ENCODE measurements around the gene ALPG. TPM values are rescaled to one million over a fixed set of nuclear protein-coding genes. Genes with fewer than 3 reads are reported as not detected.
"Not testable (repeated sequence)": the region's sequence is repeated elsewhere in the genome, so short reads cannot be mapped to it uniquely, and the experiment has no call there.

The ALPG gene
- total RNA-seq: not detected in 2 replicates

DNA sequence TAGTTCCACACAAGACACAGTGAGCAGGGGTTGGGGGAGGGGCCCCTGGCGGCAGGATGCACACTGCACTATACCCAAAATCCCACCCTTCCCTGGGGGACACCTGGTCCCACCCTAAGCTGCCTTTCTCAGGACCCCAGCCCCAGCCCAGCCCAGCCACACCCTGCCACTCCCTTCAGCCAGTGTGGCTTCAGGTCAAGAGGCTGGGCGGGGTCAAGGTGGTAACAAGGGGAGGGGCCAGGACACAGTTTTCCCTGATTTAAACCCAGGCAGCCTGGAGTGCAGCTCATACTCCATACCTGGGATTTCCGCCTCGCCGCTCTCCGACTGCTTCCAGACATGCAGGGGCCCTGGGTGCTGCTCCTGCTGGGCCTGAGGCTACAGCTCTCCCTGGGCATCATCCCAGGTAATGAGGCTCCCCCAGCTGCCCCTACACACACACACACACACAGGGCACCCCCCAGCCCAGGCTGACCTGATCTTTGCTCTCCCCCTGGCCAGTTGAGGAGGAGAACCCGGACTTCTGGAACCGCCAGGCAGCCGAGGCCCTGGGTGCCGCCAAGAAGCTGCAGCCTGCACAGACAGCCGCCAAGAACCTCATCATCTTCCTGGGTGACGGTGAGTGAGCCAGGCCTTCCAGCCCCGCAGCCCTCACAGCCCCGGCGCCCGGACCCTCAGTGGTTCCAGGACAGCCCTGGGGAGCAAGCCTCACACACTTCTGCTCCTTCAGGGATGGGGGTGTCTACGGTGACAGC, at the start of gene ALPG:
Gene ALPG, plus strand, starts transcription at position 289 of the 755 bp plus-strand sequence. Its CDS starts 51 bp downstream, at position 340.
- no peak within 1 kb of the TSS for H3K4me3 Mint-ChIP-seq (ENCODE audit: low read depth)
- no peak within 1 kb of the TSS for H3K27ac Mint-ChIP-seq
- H3K4me1 Mint-ChIP-seq (ENCODE audit: low read depth): no peaks in the 10 kb centered on the region
- no peaks in the 10 kb centered on the region for H3K36me3 Mint-ChIP-seq (ENCODE audit: low read depth)
- peaks cover 11% of the 10 kb centered on the region for H3K27me3 Mint-ChIP-seq (ENCODE audit: low read depth)
- no peak for DNase-seq (ENCODE audit: low spot score)
- intact Hi-C loops (cut with micrococcal nuclease): no loop called here
- H3K9me3 Mint-ChIP-seq: no peaks in the 10 kb centered on the region

DNA sequence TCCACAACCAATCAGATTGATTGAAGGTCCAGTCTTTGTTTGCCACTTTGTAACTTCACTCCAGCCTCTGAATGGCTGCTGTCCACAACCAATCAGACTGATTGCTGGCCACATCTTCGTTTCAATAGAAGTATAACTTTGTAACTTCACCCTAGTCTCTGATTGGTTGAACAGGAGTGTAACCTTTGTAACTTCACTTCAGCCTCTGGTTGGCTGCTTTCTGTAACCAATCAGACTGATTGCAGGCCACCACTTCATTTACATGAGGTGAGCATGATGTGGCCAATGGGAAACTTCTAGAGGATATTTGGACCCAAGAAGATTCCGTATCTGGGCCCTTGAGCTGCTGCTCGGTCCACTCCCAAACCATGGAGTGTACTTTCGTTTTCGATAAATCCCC, 45.0 kb upstream of the ALPG start:
- Mint-ChIP-seq H3K9me3 (no peaks in the 10 kb centered on the region), H3K4me3 (ENCODE audit: low read depth) (no peak overlapping the region), H3K36me3 (ENCODE audit: low read depth) (no peaks in the 10 kb centered on the region), H3K27ac (no peak overlapping the region), H3K27me3 (ENCODE audit: low read depth) (peaks cover 2% of the 10 kb centered on the region), H3K4me1 (ENCODE audit: low read depth) (peaks cover 14% of the 10 kb centered on the region)
- DNase-seq (ENCODE audit: low spot score): no peak
- intact Hi-C loops (cut with micrococcal nuclease): no loop called here

DNA sequence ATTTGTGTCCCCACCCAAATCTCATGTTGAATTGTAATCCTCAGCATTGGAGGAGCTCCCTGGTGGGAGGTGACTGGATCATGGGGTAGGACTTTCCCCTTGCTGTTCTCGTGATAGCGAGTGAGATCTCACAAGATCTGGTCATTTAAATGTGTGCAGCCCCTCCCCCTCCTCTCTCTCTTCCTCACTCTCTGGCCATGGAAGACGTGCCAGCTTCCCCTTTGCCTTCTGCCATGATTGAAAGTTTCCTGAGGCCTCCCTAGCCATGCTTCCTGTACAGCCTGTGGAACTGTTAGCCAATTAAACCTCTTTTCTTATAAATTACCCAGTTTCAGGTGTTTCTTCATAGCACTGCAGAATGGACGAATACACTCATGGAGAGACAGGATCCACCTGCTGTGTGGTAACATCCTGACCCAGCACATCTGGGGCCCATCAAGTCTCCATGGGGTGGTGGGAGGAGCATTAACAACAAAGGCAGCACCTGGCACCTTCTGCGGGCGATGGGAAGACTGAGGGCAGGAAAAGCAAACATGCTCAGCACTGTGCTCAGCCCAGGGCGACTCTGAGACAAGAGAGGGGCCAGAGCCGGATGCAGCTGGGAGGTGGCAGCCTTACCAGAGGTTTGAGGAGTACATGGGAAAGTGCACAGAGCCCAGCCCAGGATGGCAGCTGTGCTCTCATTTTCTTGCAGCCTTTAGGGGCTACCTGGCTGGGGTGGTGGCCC, 44.3 kb upstream of the ALPG start:
- no peak overlapping the region for H3K4me3 Mint-ChIP-seq (ENCODE audit: low read depth)
- H3K4me1 Mint-ChIP-seq (ENCODE audit: low read depth): peaks cover 14% of the 10 kb centered on the region
- no peak for DNase-seq (ENCODE audit: low spot score)
- intact Hi-C loops (cut with micrococcal nuclease): no loop called here
- H3K9me3 Mint-ChIP-seq: no peaks in the 10 kb centered on the region
- no peak overlapping the region for H3K27ac Mint-ChIP-seq
- no peaks in the 10 kb centered on the region for H3K36me3 Mint-ChIP-seq (ENCODE audit: low read depth)
- no peaks in the 10 kb centered on the region for H3K27me3 Mint-ChIP-seq (ENCODE audit: low read depth)

DNA sequence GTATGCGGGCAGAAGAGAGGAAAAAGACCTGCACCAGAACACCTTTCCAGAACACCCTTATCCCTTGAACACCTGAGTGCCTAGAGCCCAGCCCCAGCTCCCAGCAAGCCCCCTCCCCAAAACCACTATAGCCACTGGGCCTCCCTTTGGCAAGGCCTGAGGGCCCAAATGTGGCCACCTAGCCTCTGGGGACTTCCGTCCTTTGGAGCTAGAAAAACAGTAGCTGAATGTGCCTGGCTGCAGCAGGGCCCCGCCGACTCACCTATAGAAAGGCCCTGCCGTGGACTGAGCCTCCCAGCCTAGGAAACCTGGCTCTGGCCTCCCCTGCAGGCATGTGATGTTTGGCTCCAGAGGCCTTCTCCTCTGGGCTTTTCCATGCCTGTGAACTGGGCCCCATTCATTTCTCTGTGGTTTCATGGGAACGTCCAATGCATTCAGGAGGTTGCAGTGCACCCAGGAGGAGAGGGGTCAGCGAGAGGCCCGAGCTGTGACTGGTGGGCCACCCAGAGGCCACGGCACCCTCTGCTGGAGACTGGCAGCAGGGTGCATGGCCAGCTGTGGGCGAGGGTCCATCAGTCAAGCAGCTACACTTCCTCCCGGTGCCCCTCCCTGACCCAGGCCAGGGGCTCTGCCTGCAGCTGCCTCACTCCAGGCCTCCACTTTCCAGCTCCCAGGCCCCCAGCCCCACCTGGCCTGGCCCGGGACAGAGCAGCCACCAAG, 43.4 kb upstream of the ALPG start:
- H3K4me1 Mint-ChIP-seq (ENCODE audit: low read depth): peaks cover 14% of the 10 kb centered on the region

DNA sequence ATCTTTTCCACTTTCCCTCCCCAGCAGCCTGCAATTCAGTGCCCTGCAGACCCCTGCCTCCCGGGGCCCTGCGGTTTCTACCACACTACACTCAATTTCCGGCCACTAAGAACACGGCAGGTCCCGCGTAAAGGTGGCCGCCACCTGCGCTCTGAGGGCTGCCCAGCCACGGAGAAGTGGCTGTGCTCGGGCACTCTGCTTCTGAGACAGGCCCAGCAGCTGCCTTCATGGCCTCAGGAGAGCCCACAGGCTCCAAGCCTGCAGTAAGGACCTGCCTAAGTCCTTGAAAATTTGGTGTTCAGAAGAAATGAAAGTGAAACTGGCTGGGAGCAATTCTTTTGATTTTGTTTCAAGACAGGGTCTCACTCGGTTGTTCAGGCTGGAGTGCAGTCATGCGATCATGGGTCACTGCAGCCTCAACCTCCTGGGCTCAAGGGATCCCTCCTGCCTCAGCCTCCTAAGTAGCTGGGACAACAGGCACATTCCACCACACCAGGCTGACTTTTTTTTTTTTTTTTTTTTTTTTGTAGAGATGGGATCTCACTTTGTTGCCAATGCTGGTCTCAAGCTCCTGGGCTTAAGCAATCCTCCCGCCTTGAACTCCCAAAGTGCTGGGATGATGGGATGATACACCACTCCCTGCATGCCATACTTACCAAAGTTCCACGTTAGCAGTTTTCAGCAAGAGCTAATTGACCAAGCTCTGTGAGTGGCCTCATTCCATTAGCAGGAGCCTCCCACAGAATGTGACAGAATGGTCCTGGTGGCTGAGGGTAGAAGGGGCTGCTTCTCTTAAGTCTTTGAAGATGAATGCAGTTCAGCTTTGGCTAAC, 42.6 kb upstream of the ALPG start:
- intact Hi-C loops (cut with micrococcal nuclease): no loop called here
- Mint-ChIP-seq H3K36me3 (ENCODE audit: low read depth) (no peaks in the 10 kb centered on the region), H3K27me3 (ENCODE audit: low read depth) (no peaks in the 10 kb centered on the region), H3K27ac (peak overlapping the region; percentile 24), H3K9me3 (no peaks in the 10 kb centered on the region), H3K4me1 (ENCODE audit: low read depth) (peaks cover 14% of the 10 kb centered on the region), H3K4me3 (ENCODE audit: low read depth) (peak overlapping the region; percentile 58)
- peak; percentile 16 for DNase-seq (ENCODE audit: low spot score)

More for the DNA sequence above, 43.4 kb upstream of the ALPG start:
- H3K36me3 Mint-ChIP-seq (ENCODE audit: low read depth); H3K27ac Mint-ChIP-seq; intact Hi-C loops (cut with micrococcal nuclease); H3K27me3 Mint-ChIP-seq (ENCODE audit: low read depth); DNase-seq (ENCODE audit: low spot score); H3K9me3 Mint-ChIP-seq: not testable (repeated sequence)
- H3K4me3 Mint-ChIP-seq (ENCODE audit: low read depth): peak overlapping the region; percentile 58

DNA sequence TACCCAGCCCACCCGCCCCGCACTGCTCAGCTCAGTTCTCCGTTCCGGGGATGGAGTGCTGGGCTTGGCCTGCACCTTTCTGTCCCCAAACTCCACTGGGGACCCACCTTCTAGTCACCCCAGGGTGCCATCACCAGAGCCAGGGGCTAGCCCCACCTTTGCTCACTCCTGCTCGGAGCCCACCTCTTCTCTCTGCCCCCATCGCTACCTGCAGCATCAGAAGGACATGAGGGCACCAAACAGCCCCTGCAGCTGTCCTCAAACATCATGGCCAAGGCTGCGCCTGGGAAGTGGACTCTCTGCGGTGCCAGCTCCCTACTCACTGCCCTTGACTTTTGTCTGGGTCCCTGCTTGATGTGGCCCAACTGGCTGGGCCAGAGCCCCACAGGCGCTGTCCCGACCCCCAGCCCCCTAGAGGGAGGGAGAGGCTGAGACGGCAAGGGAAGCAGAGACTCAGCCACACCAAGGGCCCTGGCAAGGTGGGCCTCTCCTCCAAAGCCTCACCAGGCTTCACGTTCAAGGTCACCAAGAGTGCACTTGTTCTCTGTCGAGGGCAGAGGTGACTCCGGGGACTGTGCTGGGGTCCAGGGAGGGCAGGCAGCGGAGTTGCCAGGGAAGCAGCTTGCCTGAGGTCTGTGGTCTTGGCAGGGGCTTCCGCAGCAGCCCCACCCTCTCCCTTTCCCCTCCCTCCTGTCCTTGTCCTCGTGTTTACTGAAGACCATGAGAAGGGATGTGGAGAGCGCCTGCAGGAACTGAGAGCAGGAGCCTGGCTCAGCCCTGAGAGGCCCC, 41.6 kb upstream of the ALPG start:
- intact Hi-C loops (cut with micrococcal nuclease); H3K4me3 Mint-ChIP-seq (ENCODE audit: low read depth); H3K27ac Mint-ChIP-seq; DNase-seq (ENCODE audit: low spot score); H3K27me3 Mint-ChIP-seq (ENCODE audit: low read depth); H3K9me3 Mint-ChIP-seq; H3K36me3 Mint-ChIP-seq (ENCODE audit: low read depth): not testable (repeated sequence)
- H3K4me1 Mint-ChIP-seq (ENCODE audit: low read depth): peaks cover 14% of the 10 kb centered on the region

DNA sequence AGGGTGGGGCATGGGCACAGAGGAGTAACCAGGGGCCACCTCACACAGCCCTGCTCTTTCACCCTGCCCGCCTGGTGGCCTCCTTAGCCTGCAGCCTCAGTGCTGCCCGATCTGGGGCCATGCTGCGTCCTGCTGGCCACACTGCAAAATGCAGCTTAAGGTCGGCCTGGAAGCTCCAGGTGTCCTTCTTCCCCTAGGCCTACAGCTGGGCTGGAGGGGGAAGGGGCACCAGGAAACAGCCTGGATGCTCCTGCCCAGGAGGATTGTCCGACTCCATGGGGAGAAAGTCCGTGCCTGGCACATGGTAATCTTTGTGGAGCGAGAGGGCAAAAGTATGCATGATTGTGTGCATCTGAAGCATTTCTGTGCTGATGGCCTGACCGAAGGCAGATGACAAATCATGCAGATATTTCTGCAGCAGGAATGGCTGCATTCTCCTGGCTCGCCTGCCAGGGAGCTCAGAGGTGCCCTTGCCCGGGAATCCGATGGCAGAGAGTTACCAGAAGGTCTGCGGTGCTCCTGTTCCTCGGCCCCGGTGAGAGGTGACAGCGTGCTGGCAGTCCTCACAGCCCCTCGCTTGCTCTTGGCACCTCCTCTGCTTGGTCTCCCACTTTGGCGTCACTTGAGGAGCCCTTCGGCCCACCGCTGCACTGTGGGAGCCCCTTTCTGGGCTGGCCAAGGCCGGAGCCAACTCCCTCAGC, 40.9 kb upstream of the ALPG start:
- intact Hi-C loops (cut with micrococcal nuclease): no loop called here
- no peaks in the 10 kb centered on the region for H3K36me3 Mint-ChIP-seq (ENCODE audit: low read depth)
- peaks cover 14% of the 10 kb centered on the region for H3K4me1 Mint-ChIP-seq (ENCODE audit: low read depth)
- no peaks in the 10 kb centered on the region for H3K27me3 Mint-ChIP-seq (ENCODE audit: low read depth)
- H3K27ac Mint-ChIP-seq: no peak overlapping the region
- no peak overlapping the region for H3K4me3 Mint-ChIP-seq (ENCODE audit: low read depth)
- DNase-seq (ENCODE audit: low spot score): no peak
- no peaks in the 10 kb centered on the region for H3K9me3 Mint-ChIP-seq

DNA sequence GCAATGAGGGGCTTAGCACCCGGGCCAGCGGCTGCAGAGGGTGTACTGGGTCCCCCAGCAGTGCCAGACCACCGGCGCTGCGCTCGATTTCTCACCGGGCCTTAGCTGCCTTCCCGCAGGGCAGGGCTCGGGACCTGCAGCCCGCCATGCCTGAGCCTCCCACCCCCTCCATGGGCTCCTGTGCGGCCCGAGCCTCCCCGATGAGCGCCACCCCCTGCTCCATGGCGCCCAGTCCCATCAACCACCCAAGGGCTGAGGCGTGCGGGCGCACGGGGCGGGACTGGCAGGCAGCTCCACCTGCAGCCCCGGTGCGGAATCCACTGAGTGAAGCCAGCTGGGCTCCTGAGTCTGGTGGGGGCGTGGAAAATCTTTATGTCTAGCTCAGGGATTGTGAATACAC, 40.2 kb upstream of the ALPG start:
- H3K9me3 Mint-ChIP-seq; H3K27ac Mint-ChIP-seq; H3K27me3 Mint-ChIP-seq (ENCODE audit: low read depth); H3K4me3 Mint-ChIP-seq (ENCODE audit: low read depth); DNase-seq (ENCODE audit: low spot score); H3K36me3 Mint-ChIP-seq (ENCODE audit: low read depth); intact Hi-C loops (cut with micrococcal nuclease): not testable (repeated sequence)
- H3K4me1 Mint-ChIP-seq (ENCODE audit: low read depth): peaks cover 14% of the 10 kb centered on the region

DNA sequence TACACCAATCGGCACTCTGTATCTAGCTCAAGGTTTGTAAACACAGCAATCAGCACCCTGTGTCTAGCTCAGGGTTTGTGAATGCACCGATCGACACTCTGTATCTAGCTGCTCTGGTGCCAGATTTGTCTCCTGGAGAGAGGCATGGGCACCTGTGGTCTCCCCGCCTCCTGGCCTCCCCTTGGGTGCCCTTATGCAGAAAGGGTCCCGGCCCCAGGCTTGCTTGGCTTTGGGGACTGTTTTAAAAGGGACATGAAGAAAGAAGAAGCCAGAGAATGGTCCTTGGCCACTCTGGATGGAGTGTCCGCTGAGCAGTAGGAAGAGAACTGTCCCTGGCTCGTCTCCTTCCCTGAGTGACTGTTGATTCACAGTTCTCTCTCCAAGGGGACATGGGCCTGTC, 39.6 kb upstream of the ALPG start:
- Mint-ChIP-seq H3K36me3 (ENCODE audit: low read depth) (no peaks in the 10 kb centered on the region), H3K4me1 (ENCODE audit: low read depth) (peaks cover 14% of the 10 kb centered on the region), H3K9me3 (no peaks in the 10 kb centered on the region), H3K27ac (no peak overlapping the region), H3K27me3 (ENCODE audit: low read depth) (no peaks in the 10 kb centered on the region), H3K4me3 (ENCODE audit: low read depth) (no peak overlapping the region)
- DNase-seq (ENCODE audit: low spot score): no peak
- intact Hi-C loops (cut with micrococcal nuclease): no loop called here

DNA sequence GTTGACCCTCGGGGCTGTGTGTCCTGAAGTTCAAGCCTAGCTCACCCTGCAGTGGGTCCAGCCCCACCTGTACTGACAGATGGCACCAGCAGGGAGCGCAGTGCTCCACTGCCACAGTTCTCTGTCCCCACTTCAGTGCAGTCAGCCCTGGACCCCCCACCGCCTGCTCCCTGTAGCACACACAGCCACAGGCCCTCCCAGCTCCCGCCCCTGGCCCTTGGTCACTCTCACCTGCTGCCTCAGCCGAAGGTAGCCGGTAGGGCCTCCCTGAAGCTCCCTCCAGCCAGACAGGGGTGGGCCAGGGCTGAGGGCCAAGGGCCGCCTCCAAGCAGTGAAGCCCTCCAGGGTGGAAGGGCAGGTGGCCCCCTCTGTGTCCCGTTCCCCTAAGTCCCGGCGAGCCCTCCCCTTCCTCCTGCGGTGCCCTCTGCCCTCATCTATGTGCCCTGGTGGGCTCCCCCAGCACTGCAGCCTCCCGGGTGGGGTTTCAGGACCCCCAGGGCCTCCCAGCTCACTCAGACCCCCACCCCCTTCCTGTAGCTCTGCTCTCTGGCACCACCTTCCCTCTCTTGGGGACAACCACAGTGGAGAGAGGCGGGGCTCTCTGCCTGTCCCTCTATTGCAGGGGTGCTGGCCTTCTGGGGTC, 38.9 kb upstream of the ALPG start:
- Mint-ChIP-seq H3K36me3 (ENCODE audit: low read depth) (no peaks in the 10 kb centered on the region), H3K4me3 (ENCODE audit: low read depth) (no peak overlapping the region), H3K27ac (no peak overlapping the region), H3K4me1 (ENCODE audit: low read depth) (peaks cover 12% of the 10 kb centered on the region), H3K9me3 (no peaks in the 10 kb centered on the region), H3K27me3 (ENCODE audit: low read depth) (no peaks in the 10 kb centered on the region)
- no peak for DNase-seq (ENCODE audit: low spot score)
- intact Hi-C loops (cut with micrococcal nuclease): no loop called here

DNA sequence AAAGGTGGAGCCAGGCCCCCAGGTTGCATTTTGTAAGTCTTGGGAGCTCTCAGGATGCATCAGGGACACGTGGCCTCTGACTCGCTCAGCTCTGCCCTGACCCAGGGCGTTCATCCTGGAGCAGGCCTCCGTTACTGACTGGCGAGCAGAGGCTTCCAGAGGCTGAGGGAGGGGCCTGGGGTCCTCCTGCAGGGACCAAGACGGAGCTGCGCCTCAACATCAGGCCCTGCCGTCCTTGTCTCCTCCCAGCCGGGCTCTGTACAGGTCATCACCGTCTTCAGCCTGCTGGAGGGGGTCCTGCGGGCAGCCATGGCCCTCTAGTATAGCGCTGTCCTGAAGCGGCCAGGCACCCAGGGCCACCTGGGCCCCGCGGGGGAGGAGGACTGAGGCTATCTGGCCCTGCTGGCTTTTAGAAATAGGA, 38.3 kb upstream of the ALPG start:
- no peak for DNase-seq (ENCODE audit: low spot score)
- H3K9me3 Mint-ChIP-seq: no peaks in the 10 kb centered on the region

More for the DNA sequence above, 38.3 kb upstream of the ALPG start:
- no peaks in the 10 kb centered on the region for H3K36me3 Mint-ChIP-seq (ENCODE audit: low read depth)
- no peaks in the 10 kb centered on the region for H3K27me3 Mint-ChIP-seq (ENCODE audit: low read depth)
- H3K4me3 Mint-ChIP-seq (ENCODE audit: low read depth): no peak overlapping the region
- H3K27ac Mint-ChIP-seq: no peak overlapping the region
- peaks cover 12% of the 10 kb centered on the region for H3K4me1 Mint-ChIP-seq (ENCODE audit: low read depth)
- intact Hi-C loops (cut with micrococcal nuclease): no loop called here
